Heart right ventricle (tissue), 16 donors: ENCODE data around the gene WWP2. TPM values are rescaled to one million over a fixed set of nuclear protein-coding genes. Genes with fewer than 3 reads are reported as not detected.

Experiments used
- ATAC-seq, 8 donors: fragments of 200-7000 bp; cut with Tn5 transposase; one replicate each; pipeline ENCODE4 v1.9.1; 2020; ENCODE audit warnings: mild to moderate bottlenecking in 8 of 8, moderate library complexity in 8 of 8, moderate number of reproducible peaks in 1 of 8
- DNase-seq, 2 donors: peaks; one replicate each; pipeline ENCODE4 v3.0.0-alpha.2; 2020
- H3K27ac ChIP-seq, 10 donors: fragments of 200-600 bp; sonication (generic) in 2 of 10; one replicate each; pipeline versions ENCODE4 v1.5.0 to v1.8.0; 2020 to 2022; ENCODE audit warnings: mild to moderate bottlenecking in 3 of 10
- H3K27me3 ChIP-seq, 7 donors: fragments of 200-600 bp; one replicate each; pipeline ENCODE4 v1.8.0; 2021 to 2022; ENCODE audit warnings: mild to moderate bottlenecking in 2 of 7
- H3K36me3 ChIP-seq, 9 donors: fragments of 200-600 bp; sonication (generic) in 1 of 9; one replicate each; pipeline versions ENCODE4 v1.5.0 to v1.8.0; 2020 to 2022; ENCODE audit warnings: mild to moderate bottlenecking in 2 of 9
- H3K4me1 ChIP-seq, 9 donors: fragments of 200-600 bp; sonication (generic) in 1 of 9; one replicate each; pipeline versions ENCODE4 v1.5.0 to v1.8.0; 2020 to 2022; ENCODE audit warnings: mild to moderate bottlenecking in 4 of 9
- H3K4me3 ChIP-seq, 10 donors: fragments of 200-600 bp; sonication (generic) in 2 of 10; one replicate each; pipeline versions ENCODE4 v1.5.0 to v1.8.0; 2020 to 2022; ENCODE audit warnings: mild to moderate bottlenecking in 7 of 10, moderate library complexity in 2 of 10
- H3K9me3 ChIP-seq, 11 donors: fragments of 200-600 bp in 10 of 11; sonication (generic) in 2 of 11; one replicate each; pipeline versions ENCODE4 v1.5.0 to v1.8.0; 2013 to 2022; ENCODE audit warnings: mild to moderate bottlenecking in 2 of 11, control low read depth in 1 of 11, moderate library complexity in 1 of 11
- CTCF ChIP-seq, 9 donors: fragments of 200-600 bp; sonication (generic) in 2 of 9; IDR thresholded peaks; one replicate each; pipeline versions ENCODE4 v1.5.0 to v1.8.0; 2021 to 2022; ENCODE audit warnings: antibody characterized with exemption in 9 of 9, mild to moderate bottlenecking in 5 of 9, moderate library complexity in 1 of 9
- WGBS, 2 donors: extraction: QIAGEN DNeasy Blood & Tissue Kit; methylation state at CpG; one replicate each; pipeline ENCODE4 v1.1.7; 2013; ENCODE audit warnings: inconsistent platforms in 1 of 2; 5-methylcytosine and 5-hydroxymethylcytosine counted together
- intact Hi-C, 10 donors: fragments of 100-400 bp; cut with DNase I; formaldehyde crosslinking; loops; one replicate each; pipeline versions ENCODE4 v1.11.1 to v1.14.2; 2022
- polyA plus RNA-seq, 2 donors: library from polyadenylated mRNA; stranded (reverse); fragments of 200-250 nt; gene quantifications; one replicate each; pipeline ENCODE4 v1.2.3, GENCODE V29; 2013
- total RNA-seq, 10 donors: library from RNA; stranded (reverse); fragmentation: NEBNext Ultra II Directional in 3 of 10; extraction: Animal tissue kit (Norgen Biotek cat#: 25700) in 3 of 10; gene quantifications; one replicate each; pipeline versions ENCODE4 v1.2.1 to v1.2.4, GENCODE V29; 2021 to 2023
- donor health status: Arrhythmogenic right ventricular cardiomyopathy.
- donor health status: ischemic (EF 13 %, LVEDD 7.1; RV severe dilation, severe dysfunction).
- donor health status: healthy with polysubstance abuse.
- donor health status: DM: no; HTN: yes; CAD: no.
- donor health status: DM: no; HTN: no; CAD: no.
- donor health status: ischemic (EF 25% LVEDD 6.9; RV normal size, moderate dysfunction).
- donor health status: ischemic (EF 25% LVEDD 5.7; RV mildly dilated, moderate dysfunction).
- donor health status: healthy.
- donor health status: DM: yes; HTN: yes; CAD: no.
- donor health status: Ischemic cardiomyopathy.
- donor health status: ischemic (EF 35%, LVEDD 5.7; RV mildly dilated, moderate dysfunction).
- donor health status: nonischemic (EF 11% LVEDD 7.7; RV severe dilation, severe dysfunction).
- donor health status: DM: yes; HTN: yes; CAD: no.
- donor health status: PGD.
- donor health status: ischemic (EF 29% LVEDD 5.4; RV normal size, mild dysfunction).
- donor health status: nonischemic (EF 23%, LVEDD 6.1; RV moderate dilation, normal function).

The WWP2 gene
- total and polyA plus RNA-seq, 12 donors: 9.0 to 31.1 (median 20.7) TPM

GRCh38 chr16:69930117-69930776 is 168.1 kb downstream of the WWP2 start:
- peaks cover 10 to 50% (median 32%) of the 10 kb centered on the region in 9 donors for H3K4me1 ChIP-seq

GRCh38 chr16:69931631-69932030 is 169.5 kb downstream of the WWP2 start:
- DNase-seq (no peak), ATAC-seq (no peak)
- Histone ChIP-seq H3K27me3 (no peaks in the 10 kb centered on the region), H3K36me3 (peaks cover 0 to 81% (median 55%) of the 10 kb centered on the region in 9 donors), H3K9me3 (no peaks in the 10 kb centered on the region), H3K4me3 (no peak overlapping the region), H3K4me1 (peaks cover 10 to 36% (median 20%) of the 10 kb centered on the region in 9 donors), H3K27ac (no peak overlapping the region)
- intact Hi-C loops: loop anchor here in 3 of 10 donors (2.0 to 5.0 kb wide), 2 partner anchors 134 to 135 kb away; no protein-coding TSS in a partner anchor
- no peak for TF ChIP-seq CTCF (IDR thresholded peaks at IDR 0.05)
- WGBS, 2 donors: 96 to 98% methylated on average over 13 of the region's 13 CpGs

More at GRCh38 chr16:69930117-69930776, 168.1 kb downstream of the WWP2 start:
- ATAC-seq (peak; percentile 63 to 80 (median 74)), DNase-seq (peak; percentile 46 to 74)
- WGBS, 2 donors: 67 to 72% methylated on average over 12 of the region's 12 CpGs
- H3K27me3 ChIP-seq: no peaks in the 10 kb centered on the region
- H3K36me3 ChIP-seq: peaks cover 0 to 80% (median 48%) of the 10 kb centered on the region in 9 donors
- TF ChIP-seq CTCF (IDR thresholded peaks at IDR 0.05): peak; percentile 62 to 88 (median 75)
- H3K4me3 ChIP-seq: no peak overlapping the region
- peak overlapping the region in 1 of 10 donors; percentile 25 for H3K27ac ChIP-seq
- intact Hi-C loops: loop anchor here in 8 of 10 donors (1.0 to 5.0 kb wide), 3 partner anchors 133 to 134 kb away; no protein-coding TSS in a partner anchor
- no peaks in the 10 kb centered on the region for H3K9me3 ChIP-seq

- H3K36me3 ChIP-seq: peaks cover 0 to 87% (median 60%) of the 10 kb centered on the region in 9 donors
- no peaks in the 10 kb centered on the region for H3K27me3 ChIP-seq
- no peak for ATAC-seq
- 85 to 86% methylated on average over 9 of the region's 9 CpGs for WGBS, 2 donors
- DNase-seq: no peak
- H3K4me3 ChIP-seq: no peak overlapping the region
- no peak for TF ChIP-seq CTCF (IDR thresholded peaks at IDR 0.05)
- no peak overlapping the region for H3K27ac ChIP-seq
- intact Hi-C loops: loop anchor here in 1 of 10 donors (5.0 kb wide), 1 partner anchor 135 kb away; no protein-coding TSS in a partner anchor
- no peaks in the 10 kb centered on the region for H3K9me3 ChIP-seq
- H3K4me1 ChIP-seq: peaks cover 9 to 30% (median 14%) of the 10 kb centered on the region in 9 donors
Measured at GRCh38 chr16:69932228-69932627, 170.1 kb downstream of the WWP2 start.

- intact Hi-C loops: loop anchor here in 1 of 10 donors (5.0 kb wide), 1 partner anchor 136 kb away; no protein-coding TSS in a partner anchor
- no peak overlapping the region for H3K4me3 ChIP-seq
- no peaks in the 10 kb centered on the region for H3K27me3 ChIP-seq
- no peak overlapping the region for H3K27ac ChIP-seq
- TF ChIP-seq CTCF (IDR thresholded peaks at IDR 0.05): no peak
- H3K36me3 ChIP-seq: peaks cover 0 to 93% (median 66%) of the 10 kb centered on the region in 9 donors
- WGBS, 2 donors: 90 to 92% methylated on average over 27 of the region's 27 CpGs
- ATAC-seq (no peak), DNase-seq (no peak)
- H3K4me1 ChIP-seq: peaks cover 5 to 24% (median 11%) of the 10 kb centered on the region in 9 donors
- H3K9me3 ChIP-seq: no peaks in the 10 kb centered on the region
Measured at GRCh38 chr16:69932691-69933392, 170.7 kb downstream of the WWP2 start.
